Stimulated activated CD8-positive, alpha-beta memory T cell treated with anti-CD3 and anti-CD28 coated beads, Interleukin-4, amount 100 ng/mL, for 48 hours (primary cell): ENCODE measurements around the gene HES5.
"Not testable (repeated sequence)": the region's sequence is repeated elsewhere in the genome, so short reads cannot be mapped to it uniquely, and the experiment has no call there.

Experiments
- DNase-seq: peaks from one replicate; pipeline ENCODE4 v3.0.0-alpha.2; 2020

The HES5 gene, protein sequence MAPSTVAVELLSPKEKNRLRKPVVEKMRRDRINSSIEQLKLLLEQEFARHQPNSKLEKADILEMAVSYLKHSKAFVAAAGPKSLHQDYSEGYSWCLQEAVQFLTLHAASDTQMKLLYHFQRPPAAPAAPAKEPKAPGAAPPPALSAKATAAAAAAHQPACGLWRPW

GRCh38 chr1:2529784-2530512 lies at the start of gene HES5:
Gene HES5, minus strand, starts transcription at chr1:2530263. Its CDS starts 99 bp downstream, at chr1:2530164.
- DNase-seq: no peak

- no peak for DNase-seq
Observed at GRCh38 chr1:2578758-2579118, 48.7 kb upstream of the HES5 start.

GRCh38 chr1:2577565-2578075 lies 47.6 kb upstream of the HES5 start:
- DNase-seq: peak; percentile 57

DNA sequence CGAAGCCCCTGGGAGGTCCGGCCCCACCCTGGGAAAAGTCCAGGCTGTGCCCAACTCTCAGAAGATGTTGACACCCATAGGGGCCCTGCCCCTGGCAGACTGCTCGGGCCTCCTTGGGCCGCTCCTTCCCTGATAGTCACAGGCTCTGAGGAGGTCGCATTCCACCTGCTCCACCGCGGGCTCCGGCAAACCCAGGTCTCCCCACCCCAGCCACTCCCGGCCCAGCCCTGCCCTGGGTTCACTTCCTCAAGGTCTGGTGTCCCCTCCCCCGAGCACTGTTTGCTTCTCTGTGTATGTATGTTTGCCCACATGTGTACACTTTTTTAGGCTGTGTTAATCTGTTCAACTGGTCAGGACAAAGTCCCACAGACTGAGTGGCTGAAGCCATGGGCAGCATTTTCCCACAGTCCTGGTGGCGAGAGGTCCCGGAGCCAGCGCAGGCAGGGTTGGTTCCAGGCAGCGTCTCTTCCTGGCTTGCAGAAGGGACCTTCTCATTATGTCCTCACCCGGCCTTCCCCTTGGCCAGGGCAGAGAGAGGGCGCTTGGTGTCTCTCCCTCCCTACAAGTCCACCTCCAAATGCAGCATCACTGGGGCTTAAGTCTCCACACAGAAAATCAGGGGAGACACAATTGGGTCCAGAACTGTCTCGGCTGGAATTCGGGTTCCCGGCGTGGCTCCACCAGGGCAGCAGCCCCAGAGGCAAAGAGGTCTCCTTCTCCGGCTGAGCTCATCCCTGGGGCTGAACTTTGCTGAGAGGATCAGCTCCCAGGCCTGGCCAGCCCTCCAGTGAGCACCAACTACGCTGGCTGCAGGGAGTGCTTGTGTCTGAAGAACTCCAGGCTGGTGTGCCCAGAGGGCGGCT lies 46.0 kb upstream of the HES5 start:
- no peak for DNase-seq

- no peak for DNase-seq
Observed at GRCh38 chr1:2574350-2574749, 44.3 kb upstream of the HES5 start.

GRCh38 chr1:2573250-2573920 lies 43.3 kb upstream of the HES5 start:
- no peak for DNase-seq

GRCh38 chr1:2571348-2571747 lies 41.3 kb upstream of the HES5 start:
- no peak for DNase-seq

DNA sequence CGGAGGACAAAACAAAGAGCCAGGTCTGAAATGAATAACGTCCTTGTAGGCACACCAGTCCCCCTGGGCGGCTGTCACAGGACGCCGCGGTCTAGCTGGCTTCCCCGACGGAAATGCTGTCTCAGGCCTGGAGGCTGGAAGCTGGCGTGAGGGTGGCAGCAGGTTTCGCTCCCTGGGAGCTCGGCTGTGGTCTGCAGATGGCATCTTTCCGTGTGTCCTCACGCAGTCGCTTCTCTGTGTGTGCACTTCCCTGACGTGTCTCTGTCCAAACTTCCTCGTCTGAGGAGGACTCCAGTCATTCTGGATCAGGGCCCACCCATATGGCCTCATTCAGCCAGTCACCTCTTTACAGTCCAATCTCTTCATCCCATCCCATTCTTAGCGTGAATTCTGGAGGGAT lies 40.3 kb upstream of the HES5 start:
- no peak for DNase-seq

DNA sequence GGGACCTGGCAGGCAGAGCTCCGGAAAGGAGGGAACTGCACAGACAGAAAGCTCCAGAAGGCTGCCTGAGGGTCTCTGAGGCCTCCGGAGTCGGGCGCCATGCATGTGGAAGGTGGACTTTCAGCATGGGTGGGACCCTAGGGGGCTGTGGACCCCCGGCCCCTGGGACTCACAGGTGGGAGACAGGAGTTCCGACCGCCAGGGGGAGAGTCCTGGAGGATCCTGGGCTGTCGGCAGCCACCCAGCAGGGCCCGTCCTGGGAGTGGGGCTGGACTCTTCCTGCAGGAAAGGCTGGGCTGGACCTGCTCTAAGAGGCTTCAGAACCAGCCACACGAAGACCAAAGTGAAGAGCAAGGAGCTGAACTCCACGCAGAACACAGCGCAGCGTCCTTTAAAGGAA lies 39.6 kb upstream of the HES5 start:
- DNase-seq: not testable (repeated sequence)

GRCh38 chr1:2569060-2569459 lies 39.0 kb upstream of the HES5 start:
- no peak for DNase-seq

DNA sequence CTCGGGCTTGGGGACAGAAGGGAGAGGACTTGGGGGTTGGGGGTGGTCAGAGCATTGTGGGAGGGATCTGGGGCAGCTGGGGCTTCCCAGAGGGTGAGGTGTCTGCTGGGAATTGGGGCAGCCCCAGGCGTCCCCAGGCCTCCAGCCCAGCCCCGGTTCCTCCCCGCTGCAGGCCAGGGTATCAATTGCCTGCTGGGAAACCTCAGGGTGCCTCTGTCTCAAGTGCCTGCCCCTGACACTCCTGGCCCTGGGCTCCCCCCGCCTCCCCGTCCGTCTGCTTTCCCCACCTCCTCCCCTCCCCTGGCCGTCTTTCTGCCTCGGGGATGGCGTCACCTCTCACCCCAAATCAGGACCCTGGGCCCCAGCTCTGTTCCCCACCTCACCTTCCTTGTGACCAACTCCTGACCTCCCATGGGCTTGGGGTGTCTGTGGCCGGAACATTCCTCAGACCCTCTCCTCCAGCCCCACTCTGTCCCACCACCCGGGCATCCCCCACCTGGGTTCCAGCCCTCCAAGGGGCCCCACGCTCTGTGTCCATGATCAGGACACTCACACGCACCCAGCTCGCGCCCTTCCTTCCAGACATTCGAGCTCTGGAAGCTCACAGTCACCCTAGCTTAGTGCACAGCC lies 38.2 kb upstream of the HES5 start:
- DNase-seq: not testable (repeated sequence)

- DNase-seq: no peak
Observed at GRCh38 chr1:2567083-2567679, 37.1 kb upstream of the HES5 start.

- no peak for DNase-seq
Observed at GRCh38 chr1:2566101-2567045, 36.3 kb upstream of the HES5 start.

GRCh38 chr1:2564815-2565374 lies 34.8 kb upstream of the HES5 start:
- DNase-seq: no peak

- no peak for DNase-seq
Observed at GRCh38 chr1:2564006-2564814, 34.1 kb upstream of the HES5 start.

GRCh38 chr1:2563205-2563604 lies 33.1 kb upstream of the HES5 start:
- no peak for DNase-seq

DNA sequence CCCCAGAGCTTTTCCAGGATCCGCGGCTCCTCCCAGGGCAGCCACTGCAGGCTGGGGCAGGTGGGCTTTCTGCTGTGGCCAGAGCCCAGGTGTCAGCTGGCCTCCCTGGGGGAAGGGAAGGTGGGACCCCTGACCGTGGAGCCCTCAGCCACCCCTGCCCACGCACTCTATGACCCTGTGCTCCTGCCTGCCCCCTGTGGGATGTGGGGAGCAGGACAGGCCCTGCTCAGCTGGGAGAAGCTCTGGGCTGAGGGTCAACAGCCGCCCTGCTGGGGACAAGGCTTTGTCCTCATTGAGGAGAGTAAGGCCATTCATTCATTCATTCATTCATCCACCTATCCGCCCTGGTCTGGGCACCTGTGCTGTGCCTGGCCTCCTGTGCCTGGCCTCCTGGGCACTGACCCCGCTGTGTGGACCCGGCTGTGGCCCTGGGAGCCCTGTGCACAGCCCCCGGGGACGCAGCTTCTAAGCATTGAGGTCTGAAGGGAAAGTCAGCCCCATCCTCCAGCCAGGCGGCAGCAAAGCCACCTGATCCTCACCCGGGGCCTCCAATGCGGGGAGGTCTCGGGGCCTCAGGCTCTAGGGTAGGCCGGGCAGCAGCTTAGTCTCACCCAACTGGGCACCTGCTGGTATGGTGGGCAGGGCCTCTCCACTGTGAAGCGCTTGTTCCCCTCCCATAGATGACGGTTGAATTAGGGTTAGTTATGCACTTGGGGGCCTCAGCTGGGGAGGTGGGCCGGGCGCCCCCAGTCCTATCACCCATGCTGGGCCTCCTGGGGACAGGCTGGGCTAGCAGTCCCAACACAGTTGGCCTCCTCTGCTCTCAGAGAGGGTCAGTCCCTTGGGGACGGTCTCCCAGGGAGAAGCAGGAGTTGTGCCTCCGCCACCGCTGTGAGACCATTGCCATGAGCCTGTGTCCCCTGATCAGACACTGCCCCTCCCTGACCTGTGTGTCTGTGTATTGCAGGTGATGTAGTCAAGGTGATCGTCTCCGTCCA lies 32.1 kb upstream of the HES5 start:
- peak; percentile 58 for DNase-seq

- DNase-seq: no peak
Observed at GRCh38 chr1:2561446-2561845, 31.4 kb upstream of the HES5 start.
